GM12872 (cell line): ENCODE results near the gene CHST9.

ENCODE experiments used
- TF ChIP-seq, protein P1 (sequence below): IDR thresholded peaks from 3 replicates; pipeline ENCODE4 v1.5.1; 2011; ENCODE audit warnings: low read depth, mild to moderate bottlenecking, low read length, moderate library complexity; ENCODE audit not compliant: insufficient read depth

CHST9 gene

DNA sequence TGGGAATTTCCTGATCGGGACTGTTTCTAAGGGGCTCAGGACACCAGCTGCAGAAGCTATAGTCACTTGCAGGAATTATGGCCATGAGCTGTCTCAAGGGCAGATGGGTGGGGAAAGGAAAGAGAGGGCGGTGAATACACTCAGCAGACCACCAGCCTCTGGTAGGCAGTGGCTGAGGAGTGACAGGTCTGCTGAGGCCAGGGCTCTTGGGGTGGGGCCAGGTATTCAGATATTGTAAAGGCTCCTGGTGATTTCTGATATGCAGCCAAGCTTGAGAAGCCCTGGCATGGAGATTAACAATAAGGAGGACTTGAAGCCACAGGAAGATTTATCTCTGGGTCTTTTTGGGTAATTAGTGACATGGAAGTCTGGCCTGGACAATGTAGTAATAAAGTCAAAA, 174.3 kb downstream of the CHST9 start:
- TF ChIP-seq, protein P1, sequence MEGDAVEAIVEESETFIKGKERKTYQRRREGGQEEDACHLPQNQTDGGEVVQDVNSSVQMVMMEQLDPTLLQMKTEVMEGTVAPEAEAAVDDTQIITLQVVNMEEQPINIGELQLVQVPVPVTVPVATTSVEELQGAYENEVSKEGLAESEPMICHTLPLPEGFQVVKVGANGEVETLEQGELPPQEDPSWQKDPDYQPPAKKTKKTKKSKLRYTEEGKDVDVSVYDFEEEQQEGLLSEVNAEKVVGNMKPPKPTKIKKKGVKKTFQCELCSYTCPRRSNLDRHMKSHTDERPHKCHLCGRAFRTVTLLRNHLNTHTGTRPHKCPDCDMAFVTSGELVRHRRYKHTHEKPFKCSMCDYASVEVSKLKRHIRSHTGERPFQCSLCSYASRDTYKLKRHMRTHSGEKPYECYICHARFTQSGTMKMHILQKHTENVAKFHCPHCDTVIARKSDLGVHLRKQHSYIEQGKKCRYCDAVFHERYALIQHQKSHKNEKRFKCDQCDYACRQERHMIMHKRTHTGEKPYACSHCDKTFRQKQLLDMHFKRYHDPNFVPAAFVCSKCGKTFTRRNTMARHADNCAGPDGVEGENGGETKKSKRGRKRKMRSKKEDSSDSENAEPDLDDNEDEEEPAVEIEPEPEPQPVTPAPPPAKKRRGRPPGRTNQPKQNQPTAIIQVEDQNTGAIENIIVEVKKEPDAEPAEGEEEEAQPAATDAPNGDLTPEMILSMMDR, result no peak

GRCh38 chr18:27009293-27009692, 175.8 kb downstream of the CHST9 start:
- TF ChIP-seq, protein P1, result no peak

- TF ChIP-seq, protein P1, result no peak
Measured at GRCh38 chr18:27008575-27008974, 176.5 kb downstream of the CHST9 start.

- TF ChIP-seq, protein P1, result no peak
Measured at GRCh38 chr18:27007880-27008279, 177.2 kb downstream of the CHST9 start.

GRCh38 chr18:27005589-27005988, 179.5 kb downstream of the CHST9 start:
- TF ChIP-seq, protein P1, result peak; percentile 63

- TF ChIP-seq, protein P1, result peak; percentile 26; the same call in 1 of the 3 replicates
Measured at GRCh38 chr18:27004056-27004829, 180.9 kb downstream of the CHST9 start.

DNA sequence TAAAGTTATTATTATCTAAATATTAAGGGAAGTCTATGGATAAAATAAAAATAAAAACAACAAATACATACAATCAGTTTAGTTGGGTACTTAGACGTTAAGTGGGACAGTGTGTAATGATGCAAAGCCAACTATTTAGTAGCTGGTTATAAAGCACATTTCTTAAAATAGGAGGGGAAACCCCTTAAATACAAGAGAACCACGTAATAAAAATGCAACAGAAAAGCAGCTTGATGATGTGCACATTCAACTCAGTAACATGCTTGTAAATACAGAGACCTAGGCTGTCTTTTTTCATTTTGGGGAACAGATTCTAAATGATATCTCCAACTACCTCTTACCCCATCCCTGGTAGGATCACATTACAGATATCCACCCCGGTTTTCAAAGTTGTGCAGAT, 185.3 kb downstream of the CHST9 start:
- TF ChIP-seq, protein P1, result no peak

DNA sequence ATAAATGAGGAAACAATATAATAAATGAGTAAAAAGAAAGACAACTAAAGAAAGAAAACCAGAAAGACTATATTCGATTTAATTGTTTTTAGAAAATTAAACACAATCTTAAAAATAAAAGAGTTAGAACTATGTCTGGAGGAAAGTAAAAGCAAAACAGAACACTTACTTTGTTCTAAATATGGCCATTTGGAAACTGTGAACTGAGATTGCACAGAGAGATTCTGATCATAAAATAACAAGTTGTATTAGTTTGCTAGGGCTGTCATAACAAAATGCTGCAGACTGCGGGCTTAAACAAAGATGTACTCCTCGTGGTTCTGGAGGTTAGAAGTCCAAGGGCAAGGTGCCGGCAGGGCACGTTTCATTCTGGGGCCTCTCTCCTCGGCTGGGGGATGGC, 191.5 kb downstream of the CHST9 start:
- TF ChIP-seq, protein P1, result no peak
